Gastrocnemius medialis (tissue), 4 donors: ENCODE measurements around the gene PDE4D.

Source experiments
- POLR2A ChIP-seq, 2 donors: fragments of 450-650 bp; IDR thresholded peaks; one replicate each; pipeline ENCODE4 v1.6.1; 2017; ENCODE audit warnings: antibody characterized with exemption in 2 of 2, mild to moderate bottlenecking in 2 of 2, moderate library complexity in 2 of 2
- TF ChIP-seq, protein P1 (sequence below), 5 experiments: fragments of 450-650 bp in 3 of 5; fragments of 200-600 bp in 2 of 5; sonication (generic) in 2 of 5; IDR thresholded peaks in 4 of 5; conservative IDR thresholded peaks in 1 of 5; 1 replicate in 4 of 5; 2 replicates in 1 of 5; pipeline ENCODE4 v1.5.1; 2016 to 2019; ENCODE audit warnings: antibody characterized with exemption in 5 of 5, mild to moderate bottlenecking in 3 of 5, moderate library complexity in 3 of 5

DNA sequence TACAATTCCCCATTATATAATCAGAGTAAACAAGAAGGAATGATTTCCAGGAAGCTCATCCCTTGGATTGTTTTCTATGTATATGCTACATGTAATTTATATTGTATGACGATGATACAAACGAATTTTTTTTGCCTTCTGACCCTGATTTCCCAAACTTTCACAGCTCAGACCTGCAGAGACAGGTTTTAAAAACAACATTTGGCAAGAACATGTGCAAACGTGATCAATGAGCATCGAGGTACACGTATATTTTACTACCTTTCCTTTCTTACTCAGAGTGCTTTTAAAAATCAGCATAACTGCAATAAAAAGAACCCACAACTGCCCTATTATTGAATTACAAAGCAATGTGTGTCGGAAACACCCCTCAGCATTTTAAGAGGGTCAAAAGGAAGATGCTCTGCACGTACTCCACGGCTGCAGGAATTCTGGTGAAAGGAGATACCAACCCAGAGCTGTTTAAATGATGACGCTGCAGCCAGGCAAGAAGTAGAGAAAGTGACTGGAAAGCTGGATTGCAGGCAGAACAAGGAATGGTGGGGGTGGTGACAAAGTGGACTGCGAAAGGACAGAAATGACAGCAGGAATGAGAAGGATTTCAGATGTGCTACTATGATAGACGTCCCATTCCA is 777.2 kb downstream of the PDE4D start:
- TF ChIP-seq, protein P1, sequence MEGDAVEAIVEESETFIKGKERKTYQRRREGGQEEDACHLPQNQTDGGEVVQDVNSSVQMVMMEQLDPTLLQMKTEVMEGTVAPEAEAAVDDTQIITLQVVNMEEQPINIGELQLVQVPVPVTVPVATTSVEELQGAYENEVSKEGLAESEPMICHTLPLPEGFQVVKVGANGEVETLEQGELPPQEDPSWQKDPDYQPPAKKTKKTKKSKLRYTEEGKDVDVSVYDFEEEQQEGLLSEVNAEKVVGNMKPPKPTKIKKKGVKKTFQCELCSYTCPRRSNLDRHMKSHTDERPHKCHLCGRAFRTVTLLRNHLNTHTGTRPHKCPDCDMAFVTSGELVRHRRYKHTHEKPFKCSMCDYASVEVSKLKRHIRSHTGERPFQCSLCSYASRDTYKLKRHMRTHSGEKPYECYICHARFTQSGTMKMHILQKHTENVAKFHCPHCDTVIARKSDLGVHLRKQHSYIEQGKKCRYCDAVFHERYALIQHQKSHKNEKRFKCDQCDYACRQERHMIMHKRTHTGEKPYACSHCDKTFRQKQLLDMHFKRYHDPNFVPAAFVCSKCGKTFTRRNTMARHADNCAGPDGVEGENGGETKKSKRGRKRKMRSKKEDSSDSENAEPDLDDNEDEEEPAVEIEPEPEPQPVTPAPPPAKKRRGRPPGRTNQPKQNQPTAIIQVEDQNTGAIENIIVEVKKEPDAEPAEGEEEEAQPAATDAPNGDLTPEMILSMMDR (IDR thresholded peaks at IDR 0.05 in 4 of 5, conservative IDR thresholded peaks at IDR 0.05 in 1 of 5): no peak
- TF ChIP-seq POLR2A (IDR thresholded peaks at IDR 0.05): no peak
